ENCODE data around the gene IRF8.
"Not testable (repeated sequence)": the region's sequence is repeated elsewhere in the genome, so short reads cannot be mapped to it uniquely, and the experiment has no call there.

IRF8 gene

DNA sequence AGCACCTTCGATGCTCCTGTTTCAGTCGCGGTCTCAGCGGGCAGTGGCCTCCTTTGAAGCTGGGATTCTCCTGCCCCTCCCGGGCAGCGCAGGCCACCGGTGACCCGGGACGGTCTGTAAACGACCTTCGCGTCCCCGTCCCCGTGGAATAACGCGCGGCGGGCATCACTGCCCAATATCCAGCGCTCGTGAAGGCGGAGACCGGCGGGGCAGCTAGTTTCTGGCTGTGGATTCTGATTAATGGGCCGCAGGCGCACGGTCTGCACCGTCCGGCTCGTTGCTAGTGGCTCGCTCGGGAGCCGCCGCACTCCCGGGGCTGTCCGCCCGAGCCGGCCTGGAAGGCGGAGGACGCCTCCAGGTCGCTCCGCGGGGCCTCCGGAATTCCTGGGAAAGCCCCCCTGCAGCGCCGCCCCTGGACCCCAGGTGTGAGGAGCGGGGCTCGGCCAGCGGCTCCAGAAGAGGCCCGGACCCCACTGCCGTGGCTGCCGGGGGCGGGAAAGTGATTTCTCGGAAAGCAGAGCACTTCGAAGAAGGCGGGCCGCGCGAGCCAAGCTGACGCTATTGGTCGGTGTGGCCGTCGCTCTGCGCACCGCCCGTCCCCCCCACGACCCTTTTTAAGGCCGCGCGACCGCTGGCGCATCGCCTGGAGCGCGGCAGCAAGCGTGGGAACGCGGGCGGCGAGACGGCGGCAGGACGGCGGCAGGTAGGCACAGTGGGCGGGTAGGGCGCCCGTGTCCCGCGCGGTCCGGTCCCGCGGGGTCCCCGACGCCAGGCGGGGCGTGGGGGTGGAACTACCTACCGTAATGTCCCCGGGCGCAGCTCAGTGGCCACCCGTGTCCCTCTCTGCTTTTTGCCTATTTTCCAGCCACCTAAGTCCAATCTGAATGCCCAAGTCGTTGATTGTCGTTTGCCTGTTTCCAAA lies at the start of gene IRF8:
IRF8 (plus strand) TSS at position 642 of the 922 bp plus-strand sequence. CDS start 3,854 bp downstream, outside the sequence.
- no peak for DNase-seq (ENCODE audit: low read depth)

DNA sequence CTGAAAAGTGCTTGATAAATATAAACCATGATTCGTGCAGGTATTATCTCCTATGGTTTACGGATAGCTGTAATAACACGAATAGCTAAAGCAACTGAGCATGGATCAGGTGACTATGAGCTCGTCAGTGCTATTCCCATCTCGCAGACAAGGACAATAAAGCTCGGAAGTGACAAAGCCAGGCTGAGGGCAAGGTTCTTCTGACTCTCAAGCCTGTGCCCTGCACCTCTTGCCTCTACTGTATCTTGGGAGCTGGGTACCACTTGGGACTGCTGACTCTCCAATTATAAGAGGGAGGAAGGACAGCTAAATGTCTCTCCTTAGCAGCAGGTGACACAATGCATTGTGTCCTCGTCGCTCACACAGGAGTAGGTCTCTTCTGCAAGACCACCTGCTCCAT lies 49.6 kb upstream of the IRF8 start:
- DNase-seq (ENCODE audit: low read depth) = no peak

GRCh38 chr16:85850344-85850880 lies 48.5 kb upstream of the IRF8 start:
- no peak for DNase-seq (ENCODE audit: low read depth)

DNA sequence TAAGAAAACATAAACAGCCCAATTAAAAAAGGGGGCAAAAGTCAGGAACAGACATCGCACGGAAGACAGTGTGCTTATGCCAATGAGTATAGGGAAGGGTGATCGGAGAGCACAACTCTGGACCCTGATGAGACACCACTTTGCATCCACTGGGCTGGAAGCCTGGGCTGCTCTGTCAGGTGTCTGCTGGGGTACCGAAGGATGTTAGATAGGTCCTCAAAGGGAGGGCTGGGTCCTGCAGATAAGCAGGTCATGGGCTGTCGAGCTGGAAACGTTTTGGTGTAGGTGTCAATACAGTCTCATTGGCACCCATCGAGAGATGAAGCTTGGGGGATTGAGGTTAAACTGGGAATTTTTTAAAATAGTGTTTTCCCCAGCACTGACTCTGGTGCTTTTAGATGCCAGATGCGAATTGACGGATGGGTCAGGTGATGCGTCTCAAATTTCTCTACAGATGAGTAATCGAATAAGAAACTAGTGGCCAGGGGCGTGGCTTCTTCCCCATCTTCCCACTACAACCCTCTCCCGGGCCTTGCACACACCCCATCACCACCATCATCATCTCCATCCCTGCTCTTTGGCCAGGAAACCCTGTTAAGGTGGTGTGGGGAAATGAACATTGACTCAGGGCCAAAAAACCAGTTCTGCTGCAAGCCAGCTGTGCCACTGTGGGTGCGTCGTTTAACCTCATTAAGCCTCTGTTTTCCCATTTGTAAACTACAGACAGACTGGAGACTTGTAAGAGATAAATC lies 47.8 kb upstream of the IRF8 start:
- no peak for DNase-seq (ENCODE audit: low read depth)

DNA sequence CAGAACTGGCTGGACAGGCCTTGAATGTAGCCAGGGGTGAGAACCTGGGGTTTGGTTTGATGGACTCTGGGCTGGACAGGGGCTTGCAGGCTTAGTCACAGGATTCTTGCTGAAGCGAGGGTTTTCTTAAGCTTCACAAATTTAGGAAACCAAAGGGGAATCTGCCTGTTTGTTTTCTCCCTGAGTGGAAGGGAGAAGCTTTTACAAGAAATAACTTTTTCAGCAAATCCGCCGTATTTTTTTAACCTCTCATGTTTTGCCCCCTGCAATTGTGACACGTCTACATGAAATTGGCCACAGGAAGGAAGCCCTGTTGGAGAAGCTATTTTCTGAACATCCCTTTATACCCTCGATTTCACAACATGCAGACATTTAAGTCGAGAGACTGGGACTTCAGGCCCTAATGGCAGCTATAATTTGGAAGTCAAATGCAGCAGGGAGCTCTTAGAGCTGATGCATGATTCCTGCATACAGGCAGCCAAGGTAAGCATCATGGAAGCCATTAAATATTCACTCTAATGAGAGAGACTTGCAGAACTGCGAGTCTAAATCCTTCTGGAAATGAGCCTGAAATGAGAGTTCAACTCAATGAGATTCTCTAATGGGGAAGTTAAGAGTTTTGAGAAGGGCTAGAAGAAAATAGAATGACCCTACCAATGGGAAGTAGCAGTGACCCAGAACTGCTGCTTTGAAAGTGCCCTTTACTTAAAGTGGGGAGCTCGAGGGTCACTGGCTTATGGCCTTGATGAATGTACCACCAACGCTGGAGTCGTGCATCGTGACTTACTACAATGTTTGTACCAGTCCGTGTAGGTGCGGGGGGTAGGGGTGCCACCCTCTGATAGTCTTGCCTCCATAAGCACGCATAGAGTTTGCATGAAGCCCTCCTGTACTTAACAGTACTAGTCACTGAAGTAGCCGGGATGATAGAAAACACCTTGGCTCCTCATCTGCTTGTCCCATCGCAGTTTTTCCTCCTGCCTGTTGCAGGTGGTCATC lies 45.1 kb upstream of the IRF8 start:
- DNase-seq (ENCODE audit: low read depth) = no peak

- DNase-seq (ENCODE audit: low read depth) = no peak
Observed at GRCh38 chr16:85854935-85855334, 44.0 kb upstream of the IRF8 start.

DNA sequence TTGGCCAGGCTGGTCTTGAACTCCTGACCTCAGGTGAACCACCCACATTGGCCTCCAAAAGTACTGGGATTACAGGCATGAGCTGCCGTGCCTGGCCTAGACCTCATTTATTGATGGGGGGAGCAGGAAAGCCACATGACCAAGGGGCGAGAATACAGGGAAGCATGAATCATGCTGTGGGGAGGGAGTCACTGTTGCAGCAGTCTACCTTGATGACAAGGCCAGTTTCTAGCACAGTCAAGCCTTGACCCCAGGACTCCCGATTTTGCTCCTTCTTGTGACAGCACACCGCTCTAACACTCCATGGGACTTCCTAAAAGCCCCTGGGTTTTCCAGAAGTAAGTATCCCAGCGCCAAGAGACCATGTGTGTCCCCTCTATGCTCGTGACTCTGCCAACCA lies 42.9 kb upstream of the IRF8 start:
- DNase-seq (ENCODE audit: low read depth) = no peak

- DNase-seq (ENCODE audit: low read depth) = no peak
Observed at GRCh38 chr16:85856585-85856984, 42.4 kb upstream of the IRF8 start.

DNA sequence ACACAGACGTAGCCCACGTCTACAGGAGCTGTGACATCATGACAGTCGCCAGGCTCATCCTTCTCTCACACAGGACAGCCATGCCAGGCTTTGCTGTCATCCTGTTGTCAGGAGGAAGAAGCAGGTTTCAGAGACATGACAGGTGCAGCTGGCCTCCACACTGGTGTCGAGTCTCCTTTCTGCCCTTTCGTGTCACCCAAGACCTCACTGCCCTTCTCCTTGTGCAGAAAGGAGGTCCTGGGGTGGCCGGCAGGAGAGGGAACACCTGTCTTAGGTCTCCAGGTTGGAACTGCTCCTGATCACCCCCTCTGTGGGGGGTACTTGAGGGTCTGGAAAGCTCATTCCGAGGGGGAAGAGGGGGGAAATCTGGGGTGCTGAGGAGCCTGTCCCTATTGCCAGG lies 41.6 kb upstream of the IRF8 start:
- no peak for DNase-seq (ENCODE audit: low read depth)

DNA sequence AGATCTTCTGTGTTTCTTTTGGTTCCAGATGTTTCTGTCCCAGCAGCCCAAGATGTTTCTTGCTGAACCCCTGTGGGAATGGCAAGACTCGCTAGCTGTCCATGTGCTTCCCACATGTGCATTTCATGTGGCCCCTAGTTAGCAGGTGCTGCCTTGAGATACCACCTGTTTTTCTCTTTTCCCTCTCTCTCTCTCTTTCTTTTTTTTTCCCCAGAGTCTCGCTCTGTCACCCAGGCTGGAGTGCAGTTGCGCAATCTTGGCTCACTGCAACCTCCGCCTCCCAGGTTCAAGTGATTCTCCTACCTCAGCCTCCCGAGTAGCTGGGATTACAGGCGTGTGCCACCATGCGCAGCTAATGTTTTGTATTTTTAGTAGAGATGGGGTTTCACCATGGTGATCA lies 40.4 kb upstream of the IRF8 start:
- DNase-seq (ENCODE audit: low read depth) = not testable (repeated sequence)

GRCh38 chr16:85858984-85859817 lies 39.8 kb upstream of the IRF8 start:
- no peak for DNase-seq (ENCODE audit: low read depth)

GRCh38 chr16:85859818-85860125 lies 39.2 kb upstream of the IRF8 start:
- no peak for DNase-seq (ENCODE audit: low read depth)

DNA sequence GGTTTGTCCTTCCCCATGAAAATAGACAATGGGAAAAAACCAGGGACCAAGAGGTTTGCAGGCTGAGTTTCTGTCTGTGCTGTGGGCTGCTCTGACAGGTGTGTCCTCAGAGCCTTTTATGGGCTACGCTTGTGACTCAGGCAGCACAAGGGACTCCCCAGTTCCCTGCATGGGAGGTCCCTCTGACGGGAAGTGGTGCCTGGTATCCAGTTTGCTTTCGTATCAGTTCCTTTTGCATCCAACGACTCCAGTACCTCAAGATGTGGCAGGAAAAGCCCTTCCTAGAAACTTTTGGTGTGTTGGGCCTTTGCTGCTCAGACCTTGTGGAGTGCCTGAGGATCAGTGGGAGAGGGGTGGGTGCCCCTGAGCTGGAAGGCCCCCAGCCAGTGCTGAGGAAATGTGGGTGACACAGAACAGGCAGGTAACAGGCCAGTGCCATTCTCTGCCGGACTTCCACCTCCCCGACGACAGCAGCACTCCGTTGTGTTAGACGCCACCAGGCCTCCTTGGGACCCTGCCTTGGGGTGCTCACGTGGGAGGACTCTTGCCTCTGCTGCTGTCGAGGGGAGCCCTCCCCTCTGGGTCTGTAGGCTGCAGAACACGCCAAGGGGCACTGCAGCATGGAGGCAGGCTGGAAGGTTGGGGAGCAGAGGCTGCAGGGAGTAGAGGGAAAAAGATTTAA lies 38.4 kb upstream of the IRF8 start:
- no peak for DNase-seq (ENCODE audit: low read depth)

GRCh38 chr16:85861095-85861825 lies 37.7 kb upstream of the IRF8 start:
- DNase-seq (ENCODE audit: low read depth) = no peak

- no peak for DNase-seq (ENCODE audit: low read depth)
Observed at GRCh38 chr16:85862476-85863383, 36.2 kb upstream of the IRF8 start.

GRCh38 chr16:85863384-85863774 lies 35.6 kb upstream of the IRF8 start:
- DNase-seq (ENCODE audit: low read depth) = peak; percentile 23

GRCh38 chr16:85864965-85865364 lies 34.0 kb upstream of the IRF8 start:
- no peak for DNase-seq (ENCODE audit: low read depth)

- DNase-seq (ENCODE audit: low read depth) = no peak
Observed at GRCh38 chr16:85867189-85867588, 31.8 kb upstream of the IRF8 start.

- DNase-seq (ENCODE audit: low read depth) = no peak
Observed at GRCh38 chr16:85868495-85868894, 30.5 kb upstream of the IRF8 start.
